Stimulated activated CD8-positive, alpha-beta memory T cell treated with anti-CD3 and anti-CD28 coated beads, Interleukin-15, amount 100 ng/mL, for 24 hours (primary cell): ENCODE measurements around the gene PACSIN2.
"Not testable (repeated sequence)": the region's sequence is repeated elsewhere in the genome, so short reads cannot be mapped to it uniquely, and the experiment has no call there.

Source experiments
- DNase-seq: peaks from one replicate; pipeline ENCODE4 v3.0.0-alpha.2; 2020; ENCODE audit warnings: low read depth

The PACSIN2 gene

GRCh38 chr22:42991010-42991651 lies 23.8 kb downstream of the PACSIN2 start:
- no peak for DNase-seq

GRCh38 chr22:42990131-42990838 lies 24.7 kb downstream of the PACSIN2 start:
- no peak for DNase-seq

DNA sequence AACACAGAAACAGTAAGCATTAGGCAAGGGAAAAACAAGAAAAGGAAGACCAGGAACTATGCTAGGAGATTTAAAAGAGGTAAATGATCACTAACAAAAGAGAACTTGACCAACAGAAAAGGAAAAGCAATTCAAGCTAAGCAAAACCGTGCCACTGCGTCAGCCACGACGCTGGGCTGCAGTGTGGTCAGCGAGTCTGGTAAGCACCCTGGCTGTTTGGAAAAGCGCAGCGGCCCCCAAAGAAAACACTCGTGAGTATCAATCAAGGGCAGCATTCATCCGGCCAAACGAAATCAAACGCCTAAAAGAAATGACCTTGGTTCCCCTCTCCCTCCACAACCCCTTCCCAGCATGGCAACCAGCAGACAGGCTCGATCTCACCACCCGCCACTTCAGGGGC lies 28.8 kb downstream of the PACSIN2 start:
- DNase-seq: no peak

- DNase-seq: no peak
Measured at GRCh38 chr22:42985531-42985905, 29.4 kb downstream of the PACSIN2 start.

GRCh38 chr22:42984814-42985530 lies 30.0 kb downstream of the PACSIN2 start:
- DNase-seq: no peak

DNA sequence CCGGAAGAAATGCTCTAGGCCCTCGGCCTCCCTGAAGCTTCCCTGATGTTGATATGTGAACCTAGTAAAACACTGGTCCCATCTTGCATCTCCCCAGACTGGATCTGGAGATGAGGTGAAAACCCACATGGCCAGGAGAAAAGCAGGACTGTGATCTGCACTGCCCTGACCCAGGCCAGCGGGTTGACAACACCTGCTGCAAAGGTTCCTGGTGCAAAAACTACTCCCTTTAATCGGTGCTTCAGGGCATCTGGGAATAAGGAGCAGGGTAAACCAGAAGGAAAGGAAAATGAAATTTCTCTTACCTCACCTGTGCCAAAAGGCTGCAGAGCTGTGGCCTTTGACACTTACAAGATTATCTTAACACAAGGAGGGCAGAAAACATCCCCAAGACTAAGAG lies 30.6 kb downstream of the PACSIN2 start:
- no peak for DNase-seq

GRCh38 chr22:42983470-42983869 lies 31.5 kb downstream of the PACSIN2 start:
- no peak for DNase-seq

DNA sequence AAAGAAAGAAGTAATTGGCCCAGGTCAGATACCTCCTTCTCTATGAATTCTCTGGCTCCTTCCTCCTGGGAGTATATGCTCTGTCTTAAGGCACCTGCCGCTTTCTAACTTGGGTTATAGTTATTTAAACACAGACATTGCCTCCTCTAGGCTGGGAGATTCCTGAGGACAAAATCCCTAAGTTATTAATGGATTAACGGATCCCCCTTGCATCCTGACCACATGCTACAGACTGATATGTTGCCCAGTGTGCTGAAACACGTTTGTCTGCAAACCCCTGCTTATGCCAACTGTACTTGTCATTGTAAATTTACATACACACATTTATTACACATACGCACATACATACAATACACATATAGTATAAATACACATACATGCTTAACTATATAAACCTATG lies 35.3 kb downstream of the PACSIN2 start:
- no peak for DNase-seq

- no peak for DNase-seq
Measured at GRCh38 chr22:42978453-42979103, 36.4 kb downstream of the PACSIN2 start.

DNA sequence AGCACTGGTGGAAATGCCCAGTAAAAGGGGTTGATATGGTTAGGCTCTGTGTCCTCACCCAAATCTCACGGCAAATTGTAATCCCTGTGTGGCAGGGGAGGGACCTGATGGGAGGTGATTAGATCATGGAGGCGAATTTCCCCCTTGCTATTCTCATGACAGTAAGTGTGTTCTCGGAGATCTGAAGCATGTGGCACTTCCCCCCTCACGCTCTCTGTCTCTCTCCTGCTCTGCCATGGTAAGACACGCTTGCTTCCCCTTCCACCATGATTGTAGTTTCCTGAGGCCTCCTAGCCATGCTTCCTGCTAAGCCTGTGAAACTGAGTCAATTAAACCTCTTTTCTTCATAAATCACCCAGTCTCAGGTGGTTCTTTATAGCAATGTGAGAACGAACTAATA lies 37.4 kb downstream of the PACSIN2 start:
- DNase-seq: no peak

GRCh38 chr22:42976217-42976933 lies 38.6 kb downstream of the PACSIN2 start:
- no peak for DNase-seq

DNA sequence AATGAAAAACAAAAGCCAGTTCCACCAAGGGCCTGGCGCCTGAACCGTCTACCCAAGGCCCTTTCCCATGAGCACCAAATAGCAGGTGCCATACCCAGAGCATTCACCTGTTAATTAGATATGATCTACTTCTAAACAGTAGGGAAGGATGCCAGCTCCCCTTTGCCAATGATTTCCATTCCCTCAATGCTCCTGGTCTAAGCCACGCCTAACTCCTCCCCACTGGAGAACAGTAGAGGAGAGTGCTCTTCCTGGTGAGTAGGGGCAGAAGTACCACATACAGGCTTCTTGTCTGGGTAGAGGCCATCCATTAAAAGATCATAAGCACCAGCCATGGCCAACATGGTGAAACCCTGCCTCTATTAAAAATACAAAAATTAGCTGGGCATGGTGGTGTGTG lies 40.7 kb downstream of the PACSIN2 start:
- DNase-seq: no peak

- no peak for DNase-seq
Measured at GRCh38 chr22:42973536-42973881, 41.4 kb downstream of the PACSIN2 start.

- no peak for DNase-seq
Measured at GRCh38 chr22:42972649-42973535, 42.1 kb downstream of the PACSIN2 start.

GRCh38 chr22:42971473-42971860 lies 43.5 kb downstream of the PACSIN2 start:
- DNase-seq: not testable (repeated sequence)

GRCh38 chr22:42970029-42970428 lies 44.9 kb downstream of the PACSIN2 start:
- no peak for DNase-seq

GRCh38 chr22:42969348-42969975 lies 45.5 kb downstream of the PACSIN2 start:
- DNase-seq: no peak

- DNase-seq: no peak
Measured at GRCh38 chr22:42967933-42968332, 47.0 kb downstream of the PACSIN2 start.

DNA sequence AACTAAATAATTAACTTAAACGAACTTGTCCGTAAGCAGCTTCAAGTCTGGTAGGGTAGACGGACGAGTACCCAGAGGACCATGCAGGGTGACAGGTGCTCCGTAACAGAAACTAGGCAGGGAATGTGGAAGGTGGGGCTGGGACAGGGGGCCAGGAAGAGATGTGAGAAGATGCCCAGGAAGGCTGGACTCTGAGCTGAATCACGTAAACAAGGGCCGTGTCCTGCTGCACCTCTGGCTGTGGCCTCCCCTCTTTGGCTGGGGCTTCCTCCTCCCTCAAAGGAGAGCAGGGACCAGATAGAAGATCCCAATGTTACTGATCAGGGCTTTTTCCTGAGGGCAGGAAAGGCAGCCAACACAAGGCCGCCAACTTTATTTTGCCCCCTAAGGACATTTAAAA lies 47.9 kb downstream of the PACSIN2 start:
- DNase-seq: no peak

- no peak for DNase-seq
Measured at GRCh38 chr22:42966497-42966896, 48.5 kb downstream of the PACSIN2 start.
